B cell (primary cell): Measurements from ENCODE around the gene GABRB2.

Experiments used
- EZH2 ChIP-seq: IDR thresholded peaks from 2 replicates; pipeline ENCODE4 v1.6.1; 2012; ENCODE audit warnings: borderline replicate concordance, low read depth, mild to moderate bottlenecking, moderate library complexity, low read length; ENCODE audit not compliant: insufficient read depth, poor library complexity, severe bottlenecking
- TF ChIP-seq, protein P1 (sequence below): fragments of 200-600 bp; IDR thresholded peaks from one replicate; pipeline ENCODE4 v1.8.0; 2022; ENCODE audit warnings: antibody characterized with exemption, mild to moderate bottlenecking

DNA sequence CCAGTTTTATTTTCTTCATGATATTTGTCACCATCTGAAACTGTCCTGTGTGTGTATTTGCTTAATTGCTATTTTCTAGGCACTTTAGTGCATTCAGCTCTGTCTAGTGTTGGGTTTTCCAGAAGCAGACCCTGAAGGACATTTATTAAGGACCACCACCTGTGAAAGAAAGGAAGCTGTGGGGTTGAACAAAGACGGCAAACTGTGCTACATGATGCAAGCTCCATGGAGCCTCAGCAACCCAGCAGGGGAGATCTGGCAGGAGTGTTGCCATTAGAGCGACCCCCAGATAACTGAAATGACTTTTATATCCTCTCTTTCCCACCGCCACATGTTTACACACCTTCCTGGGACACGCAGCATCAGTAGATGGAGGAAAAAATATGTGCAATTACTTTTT is 125.5 kb downstream of the GABRB2 start:
- TF ChIP-seq, protein P1, sequence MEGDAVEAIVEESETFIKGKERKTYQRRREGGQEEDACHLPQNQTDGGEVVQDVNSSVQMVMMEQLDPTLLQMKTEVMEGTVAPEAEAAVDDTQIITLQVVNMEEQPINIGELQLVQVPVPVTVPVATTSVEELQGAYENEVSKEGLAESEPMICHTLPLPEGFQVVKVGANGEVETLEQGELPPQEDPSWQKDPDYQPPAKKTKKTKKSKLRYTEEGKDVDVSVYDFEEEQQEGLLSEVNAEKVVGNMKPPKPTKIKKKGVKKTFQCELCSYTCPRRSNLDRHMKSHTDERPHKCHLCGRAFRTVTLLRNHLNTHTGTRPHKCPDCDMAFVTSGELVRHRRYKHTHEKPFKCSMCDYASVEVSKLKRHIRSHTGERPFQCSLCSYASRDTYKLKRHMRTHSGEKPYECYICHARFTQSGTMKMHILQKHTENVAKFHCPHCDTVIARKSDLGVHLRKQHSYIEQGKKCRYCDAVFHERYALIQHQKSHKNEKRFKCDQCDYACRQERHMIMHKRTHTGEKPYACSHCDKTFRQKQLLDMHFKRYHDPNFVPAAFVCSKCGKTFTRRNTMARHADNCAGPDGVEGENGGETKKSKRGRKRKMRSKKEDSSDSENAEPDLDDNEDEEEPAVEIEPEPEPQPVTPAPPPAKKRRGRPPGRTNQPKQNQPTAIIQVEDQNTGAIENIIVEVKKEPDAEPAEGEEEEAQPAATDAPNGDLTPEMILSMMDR = no peak
- TF ChIP-seq EZH2 = no peak
